Liver (tissue), 9 donors: ENCODE data around the gene ENTHD1. TPM values are rescaled to one million over a fixed set of nuclear protein-coding genes. Genes with fewer than 3 reads are reported as not detected.

Experiments
- DNase-seq: peaks from one replicate; pipeline ENCODE4 v3.0.0-alpha.2; 2017; ENCODE audit warnings: low spot score
- H3K27ac ChIP-seq, 2 donors: one replicate each; pipeline ENCODE4 v1.7.0; 2013; ENCODE audit warnings: inconsistent platforms in 2 of 2, low read length in 2 of 2, control low read depth in 1 of 2, low read depth in 1 of 2, mild to moderate bottlenecking in 1 of 2
- H3K27me3 ChIP-seq, 4 donors: one replicate each; pipeline versions ENCODE4 v1.6.1 to v1.7.0; 2013; ENCODE audit warnings: low read length in 3 of 4, inconsistent platforms in 1 of 4, mild to moderate bottlenecking in 1 of 4, moderate library complexity in 1 of 4; ENCODE audit not compliant: control insufficient read depth in 4 of 4, insufficient read depth in 4 of 4
- H3K36me3 ChIP-seq, 4 donors: one replicate each; pipeline versions ENCODE4 v1.6.1 to v1.7.0; 2013; ENCODE audit warnings: low read length in 3 of 4, mild to moderate bottlenecking in 3 of 4, low read depth in 1 of 4, moderate library complexity in 1 of 4; ENCODE audit not compliant: control insufficient read depth in 4 of 4, insufficient read depth in 3 of 4
- H3K4me1 ChIP-seq, 4 donors: one replicate each; pipeline versions ENCODE4 v1.6.1 to v1.7.0; 2013; ENCODE audit warnings: low read length in 3 of 4, mild to moderate bottlenecking in 3 of 4, moderate library complexity in 1 of 4; ENCODE audit not compliant: control insufficient read depth in 4 of 4, insufficient read depth in 4 of 4
- H3K4me3 ChIP-seq, 3 donors: one replicate each; pipeline versions ENCODE4 v1.6.1 to v1.7.0; 2013; ENCODE audit warnings: low read length in 3 of 3, control low read depth in 1 of 3, low read depth in 1 of 3, mild to moderate bottlenecking in 1 of 3
- H3K9ac ChIP-seq, 2 donors: one replicate each; pipeline ENCODE4 v1.7.0; 2013; ENCODE audit warnings: low read length in 2 of 2, mild to moderate bottlenecking in 2 of 2, moderate library complexity in 2 of 2, control low read depth in 1 of 2, low read depth in 1 of 2
- H3K9me3 ChIP-seq, 4 donors: one replicate each; pipeline versions ENCODE4 v1.6.1 to v1.7.0; 2013; ENCODE audit warnings: low read length in 3 of 4; ENCODE audit not compliant: control insufficient read depth in 4 of 4
- ATF3 ChIP-seq: IDR thresholded peaks from 2 replicates; pipeline ENCODE4 v1.6.1; 2016; ENCODE audit warnings: antibody characterized with exemption
- CTCF ChIP-seq: fragments of 150-350 bp; IDR thresholded peaks from 2 replicates; pipeline ENCODE4 v1.5.1; 2017; ENCODE audit warnings: improper control_type of control experiment, low read depth, low read length; ENCODE audit not compliant: missing input control
- EGR1 ChIP-seq, 2 donors: IDR thresholded peaks; 2 replicates each; pipeline ENCODE4 v1.6.1; 2016 to 2018; ENCODE audit warnings: antibody characterized with exemption in 2 of 2, low read depth in 2 of 2
- FOXA1 ChIP-seq: IDR thresholded peaks from 2 replicates; pipeline ENCODE4 v1.6.1; 2016; ENCODE audit warnings: antibody characterized with exemption
- FOXA2 ChIP-seq: IDR thresholded peaks from 2 replicates; pipeline ENCODE4 v1.6.1; 2016; ENCODE audit warnings: antibody characterized with exemption
- GABPA ChIP-seq, 2 donors: IDR thresholded peaks in 1 of 2; conservative IDR thresholded peaks in 1 of 2; 2 replicates each; pipeline ENCODE4 v1.6.1; 2016; ENCODE audit warnings: antibody characterized with exemption in 2 of 2, mild to moderate bottlenecking in 1 of 2, moderate library complexity in 1 of 2
- HNF4A ChIP-seq, 2 donors: conservative IDR thresholded peaks; 2 replicates each; pipeline ENCODE4 v1.6.1; 2016; ENCODE audit warnings: antibody characterized with exemption in 2 of 2, mild to moderate bottlenecking in 2 of 2
- HNF4G ChIP-seq: IDR thresholded peaks from 2 replicates; pipeline ENCODE4 v1.6.1; 2016; ENCODE audit warnings: antibody characterized with exemption
- JUND ChIP-seq, 2 donors: IDR thresholded peaks; 2 replicates each; pipeline ENCODE4 v1.6.1; 2016; ENCODE audit warnings: antibody characterized with exemption in 2 of 2
- MAX ChIP-seq: IDR thresholded peaks from 2 replicates; pipeline ENCODE4 v1.6.1; 2016; ENCODE audit warnings: antibody characterized with exemption
- RAD21 ChIP-seq, 2 donors: IDR thresholded peaks; 2 replicates each; pipeline ENCODE4 v1.6.1; 2016; ENCODE audit warnings: antibody characterized with exemption in 2 of 2, mild to moderate bottlenecking in 2 of 2
- REST ChIP-seq: IDR thresholded peaks from 2 replicates; pipeline ENCODE4 v1.6.1; 2016; ENCODE audit warnings: antibody characterized with exemption, mild to moderate bottlenecking
- RXRA ChIP-seq, 2 donors: IDR thresholded peaks; 2 replicates each; pipeline ENCODE4 v1.6.1; 2017 to 2018; ENCODE audit warnings: antibody characterized with exemption in 2 of 2, mild to moderate bottlenecking in 1 of 2
- SP1 ChIP-seq: IDR thresholded peaks from 2 replicates; pipeline ENCODE4 v1.6.1; 2018; ENCODE audit warnings: antibody characterized with exemption, mild to moderate bottlenecking
- YY1 ChIP-seq: IDR thresholded peaks from 2 replicates; pipeline ENCODE4 v1.6.1; 2016; ENCODE audit warnings: antibody characterized with exemption, mild to moderate bottlenecking
- ZBTB33 ChIP-seq: IDR thresholded peaks from 2 replicates; pipeline ENCODE4 v1.6.1; 2016; ENCODE audit warnings: antibody characterized with exemption
- WGBS: extraction: QIAGEN DNeasy Blood & Tissue Kit; methylation state at CpG from one replicate; pipeline ENCODE4 v1.1.7; 2013; 5-methylcytosine and 5-hydroxymethylcytosine counted together
- polyA plus RNA-seq, 2 donors: library from polyadenylated mRNA; stranded (reverse) in 1 of 2; unstranded in 1 of 2; fragments of 200-250 nt in 1 of 2; fragments of >200 nt in 1 of 2; fragmentation: Nextera tagmentation in 1 of 2; extraction: Ambion mirVana in 1 of 2; gene quantifications; one replicate each; pipeline versions ENCODE4 v1.2.1 to v1.2.3, GENCODE V29; 2013 to 2015
- total RNA-seq, 2 donors: library from RNA; depleted of rRNA; stranded (reverse); fragments of >200 nt; gene quantifications; one replicate each; pipeline ENCODE4 v1.2.3, GENCODE V29; 2014
- donor health status: healthy.
- donor health status: healthy.
- donor health status: healthy.
- donor health status: healthy.
- donor health status: healthy.

Gene ENTHD1
- total and polyA plus RNA-seq, 4 donors: not detected

- Histone ChIP-seq H3K27ac (no peak overlapping the region), H3K27me3 (peaks cover 0 to 8% (median 0%) of the 10 kb centered on the region in 4 donors), H3K4me3 (no peak overlapping the region), H3K36me3 (no peaks in the 10 kb centered on the region), H3K9me3 (no peaks in the 10 kb centered on the region), H3K4me1 (no peaks in the 10 kb centered on the region), H3K9ac (no peak overlapping the region)
- no peak for TF ChIP-seq JUND (IDR thresholded peaks at IDR 0.05)
- TF ChIP-seq HNF4A (conservative IDR thresholded peaks at IDR 0.05): no peak
- TF ChIP-seq CTCF: no peak
- TF ChIP-seq HNF4G: no peak
- no peak for TF ChIP-seq EGR1 (IDR thresholded peaks at IDR 0.05; ENCODE audit: low read depth in 2 of 2)
- no peak for TF ChIP-seq ZBTB33
- TF ChIP-seq FOXA1: no peak
- no peak for TF ChIP-seq GABPA (IDR thresholded peaks at IDR 0.05 in 1 of 2, conservative IDR thresholded peaks at IDR 0.05 in 1 of 2)
- TF ChIP-seq RAD21 (IDR thresholded peaks at IDR 0.05): no peak
- WGBS: 74% methylated on average over 4 of the region's 4 CpGs
- DNase-seq: no peak
Measured at GRCh38 chr22:39928536-39929520, 35.3 kb upstream of the ENTHD1 start.

GRCh38 chr22:39927544-39927943 lies 34.0 kb upstream of the ENTHD1 start:
- TF ChIP-seq JUND (IDR thresholded peaks at IDR 0.05) (no peak), RAD21 (IDR thresholded peaks at IDR 0.05) (peak in 1 of 2 donors; percentile 4)
- no peaks in the 10 kb centered on the region for H3K9me3 ChIP-seq
- no peak overlapping the region for H3K9ac ChIP-seq
- no peak for DNase-seq
- no peaks in the 10 kb centered on the region for H3K36me3 ChIP-seq
- no peak overlapping the region for H3K4me3 ChIP-seq
- H3K4me1 ChIP-seq: no peaks in the 10 kb centered on the region
- H3K27ac ChIP-seq: no peak overlapping the region
- 37% methylated on average over 7 of the region's 7 CpGs for WGBS
- peaks cover 0 to 8% (median 0%) of the 10 kb centered on the region in 4 donors for H3K27me3 ChIP-seq

- 71% methylated on average over 5 of the region's 5 CpGs for WGBS
- Histone ChIP-seq H3K27me3 (peaks cover 0 to 8% (median 0%) of the 10 kb centered on the region in 4 donors), H3K9me3 (no peaks in the 10 kb centered on the region), H3K4me1 (no peaks in the 10 kb centered on the region), H3K27ac (no peak overlapping the region), H3K36me3 (no peaks in the 10 kb centered on the region), H3K4me3 (no peak overlapping the region), H3K9ac (no peak overlapping the region)
- DNase-seq: no peak
- TF ChIP-seq ATF3 (no peak), REST (no peak), EGR1 (IDR thresholded peaks at IDR 0.05; ENCODE audit: low read depth in 2 of 2) (no peak), MAX (no peak), YY1 (no peak), ZBTB33 (no peak), RXRA (IDR thresholded peaks at IDR 0.05) (no peak), HNF4A (conservative IDR thresholded peaks at IDR 0.05) (no peak), GABPA (IDR thresholded peaks at IDR 0.05 in 1 of 2, conservative IDR thresholded peaks at IDR 0.05 in 1 of 2) (no peak), FOXA2 (no peak), HNF4G (no peak), SP1 (no peak)
Measured at GRCh38 chr22:39926753-39927152, 33.2 kb upstream of the ENTHD1 start.
